Memory B cell (primary cell): ENCODE data around the gene FERMT1.

ENCODE experiments used
- ATAC-seq: fragments of 150-1000 bp; cut with Tn5 transposase; 2 replicates; pipeline ENCODE4 v1.10.0; 2021; ENCODE audit warnings: low read depth, mild to moderate bottlenecking, moderate library complexity
- DNase-seq, 2 donors: peaks; one replicate each; pipeline ENCODE4 v3.0.0; 2022; ENCODE audit warnings: low spot score in 2 of 2
- H3K27ac Mint-ChIP-seq: one replicate; pipeline ENCODE4 v1.8.0; 2022; ENCODE audit warnings: mild to moderate bottlenecking, moderate library complexity, mixed read lengths
- H3K27me3 Mint-ChIP-seq: one replicate; pipeline ENCODE4 v1.8.0; 2022; ENCODE audit warnings: mixed read lengths
- H3K36me3 Mint-ChIP-seq: one replicate; pipeline ENCODE4 v1.8.0; 2022; ENCODE audit warnings: mild to moderate bottlenecking, mixed read lengths
- H3K4me1 Mint-ChIP-seq: one replicate; pipeline ENCODE4 v1.8.0; 2022; ENCODE audit warnings: mixed read lengths
- H3K4me3 Mint-ChIP-seq: one replicate; pipeline ENCODE4 v1.8.0; 2022; ENCODE audit warnings: mild to moderate bottlenecking, moderate library complexity, mixed read lengths
- H3K9me3 Mint-ChIP-seq: one replicate; pipeline ENCODE4 v1.8.0; 2022; ENCODE audit warnings: mixed read lengths

The FERMT1 gene

GRCh38 chr20:6122873-6123648, at the start of gene FERMT1:
TSS of gene FERMT1 (minus strand) at chr20:6123030. CDS start at chr20:6119554, 3,476 bp downstream.
- Mint-ChIP-seq H3K27ac (no peak within 1 kb of the TSS), H3K9me3 (no peaks in the 10 kb centered on the region), H3K4me1 (peaks cover 4% of the 10 kb centered on the region), H3K27me3 (peaks cover 12% of the 10 kb centered on the region), H3K36me3 (no peaks in the 10 kb centered on the region), H3K4me3 (peak within 1 kb of the TSS; percentile 27)
- DNase-seq = no peak
- ATAC-seq = peak; percentile 19

GRCh38 chr20:6169251-6169650, 46.4 kb upstream of the FERMT1 start:
- ATAC-seq (no peak), DNase-seq (no peak)
- Mint-ChIP-seq H3K27ac (no peak overlapping the region), H3K36me3 (no peaks in the 10 kb centered on the region), H3K9me3 (peaks cover 2% of the 10 kb centered on the region), H3K27me3 (peaks cover 1% of the 10 kb centered on the region), H3K4me3 (no peak overlapping the region), H3K4me1 (no peaks in the 10 kb centered on the region)

GRCh38 chr20:6168204-6168603, 45.4 kb upstream of the FERMT1 start:
- no peaks in the 10 kb centered on the region for H3K4me1 Mint-ChIP-seq
- DNase-seq (no peak), ATAC-seq (no peak)
- H3K9me3 Mint-ChIP-seq = peaks cover 2% of the 10 kb centered on the region
- H3K27me3 Mint-ChIP-seq = peaks cover 3% of the 10 kb centered on the region
- no peak overlapping the region for H3K27ac Mint-ChIP-seq
- no peaks in the 10 kb centered on the region for H3K36me3 Mint-ChIP-seq
- H3K4me3 Mint-ChIP-seq = no peak overlapping the region

GRCh38 chr20:6165346-6165745, 42.5 kb upstream of the FERMT1 start:
- DNase-seq (no peak), ATAC-seq (no peak)
- Mint-ChIP-seq H3K27me3 (peaks cover 9% of the 10 kb centered on the region), H3K4me1 (no peaks in the 10 kb centered on the region), H3K4me3 (no peak overlapping the region), H3K27ac (no peak overlapping the region), H3K9me3 (no peaks in the 10 kb centered on the region), H3K36me3 (no peaks in the 10 kb centered on the region)

- no peak for ATAC-seq
- Mint-ChIP-seq H3K27ac (no peak overlapping the region), H3K9me3 (peaks cover 2% of the 10 kb centered on the region), H3K27me3 (peaks cover 10% of the 10 kb centered on the region), H3K4me3 (no peak overlapping the region), H3K36me3 (no peaks in the 10 kb centered on the region), H3K4me1 (no peaks in the 10 kb centered on the region)
- DNase-seq = no peak
Measured at GRCh38 chr20:6164421-6165341, 41.9 kb upstream of the FERMT1 start.

GRCh38 chr20:6160736-6161135, 37.9 kb upstream of the FERMT1 start:
- no peak overlapping the region for H3K27ac Mint-ChIP-seq
- DNase-seq = no peak
- peaks cover 9% of the 10 kb centered on the region for H3K27me3 Mint-ChIP-seq
- H3K36me3 Mint-ChIP-seq = no peaks in the 10 kb centered on the region
- no peak for ATAC-seq
- H3K4me1 Mint-ChIP-seq = no peaks in the 10 kb centered on the region
- H3K4me3 Mint-ChIP-seq = no peak overlapping the region
- H3K9me3 Mint-ChIP-seq = peaks cover 12% of the 10 kb centered on the region

- H3K4me3 Mint-ChIP-seq = no peak overlapping the region
Measured at GRCh38 chr20:6157345-6157744, 34.5 kb upstream of the FERMT1 start.

GRCh38 chr20:6152777-6153176, 29.9 kb upstream of the FERMT1 start:
- ATAC-seq (no peak), DNase-seq (no peak)
- Mint-ChIP-seq H3K36me3 (no peaks in the 10 kb centered on the region), H3K4me1 (no peaks in the 10 kb centered on the region), H3K4me3 (no peak overlapping the region), H3K27me3 (peaks cover 6% of the 10 kb centered on the region), H3K27ac (no peak overlapping the region), H3K9me3 (peaks cover 20% of the 10 kb centered on the region)

More at GRCh38 chr20:6157345-6157744, 34.5 kb upstream of the FERMT1 start:
- peaks cover 7% of the 10 kb centered on the region for H3K27me3 Mint-ChIP-seq
- peaks cover 19% of the 10 kb centered on the region for H3K9me3 Mint-ChIP-seq
- no peak overlapping the region for H3K27ac Mint-ChIP-seq
- no peaks in the 10 kb centered on the region for H3K36me3 Mint-ChIP-seq
- DNase-seq (no peak), ATAC-seq (no peak)
- no peaks in the 10 kb centered on the region for H3K4me1 Mint-ChIP-seq

GRCh38 chr20:6148073-6148472, 25.2 kb upstream of the FERMT1 start:
- DNase-seq (no peak), ATAC-seq (no peak)
- H3K4me1 Mint-ChIP-seq = no peaks in the 10 kb centered on the region
- peaks cover 8% of the 10 kb centered on the region for H3K27me3 Mint-ChIP-seq
- H3K36me3 Mint-ChIP-seq = no peaks in the 10 kb centered on the region
- H3K4me3 Mint-ChIP-seq = no peak overlapping the region
- peaks cover 11% of the 10 kb centered on the region for H3K9me3 Mint-ChIP-seq
- H3K27ac Mint-ChIP-seq = no peak overlapping the region

GRCh38 chr20:6142348-6142993, 19.6 kb upstream of the FERMT1 start:
- peak; percentile 24 to 40 for DNase-seq
- Mint-ChIP-seq H3K4me3 (no peak overlapping the region), H3K27ac (no peak overlapping the region), H3K36me3 (no peaks in the 10 kb centered on the region), H3K4me1 (no peaks in the 10 kb centered on the region), H3K27me3 (peaks cover 1% of the 10 kb centered on the region), H3K9me3 (peaks cover 5% of the 10 kb centered on the region)
- ATAC-seq = no peak

- ATAC-seq = no peak
- Mint-ChIP-seq H3K27me3 (peaks cover 5% of the 10 kb centered on the region), H3K9me3 (peaks cover 5% of the 10 kb centered on the region), H3K4me3 (no peak overlapping the region), H3K4me1 (no peaks in the 10 kb centered on the region), H3K36me3 (no peaks in the 10 kb centered on the region), H3K27ac (no peak overlapping the region)
- DNase-seq = no peak
Measured at GRCh38 chr20:6140947-6141346, 18.1 kb upstream of the FERMT1 start.

GRCh38 chr20:6135347-6135746, 12.5 kb upstream of the FERMT1 start:
- ATAC-seq (no peak), DNase-seq (no peak)
- peaks cover 18% of the 10 kb centered on the region for H3K27me3 Mint-ChIP-seq
- peaks cover 3% of the 10 kb centered on the region for H3K9me3 Mint-ChIP-seq
- H3K4me1 Mint-ChIP-seq = no peaks in the 10 kb centered on the region
- H3K27ac Mint-ChIP-seq = no peak overlapping the region
- H3K36me3 Mint-ChIP-seq = no peaks in the 10 kb centered on the region
- H3K4me3 Mint-ChIP-seq = no peak overlapping the region

- DNase-seq = no peak
- no peak overlapping the region for H3K27ac Mint-ChIP-seq
- H3K27me3 Mint-ChIP-seq = peaks cover 18% of the 10 kb centered on the region
- H3K9me3 Mint-ChIP-seq = peaks cover 3% of the 10 kb centered on the region
- no peak for ATAC-seq
- no peaks in the 10 kb centered on the region for H3K4me1 Mint-ChIP-seq
- no peak overlapping the region for H3K4me3 Mint-ChIP-seq
- no peaks in the 10 kb centered on the region for H3K36me3 Mint-ChIP-seq
Measured at GRCh38 chr20:6134592-6134991, 11.8 kb upstream of the FERMT1 start.

GRCh38 chr20:6130045-6130444, 7.2 kb upstream of the FERMT1 start:
- Mint-ChIP-seq H3K4me1 (no peaks in the 10 kb centered on the region), H3K27ac (no peak overlapping the region), H3K9me3 (peaks cover 3% of the 10 kb centered on the region), H3K27me3 (peaks cover 14% of the 10 kb centered on the region), H3K36me3 (no peaks in the 10 kb centered on the region), H3K4me3 (no peak overlapping the region)
- no peak for DNase-seq
- no peak for ATAC-seq
